ENCODE results near the gene TMEM94. TPM values are rescaled to one million over a fixed set of nuclear protein-coding genes. Genes with fewer than 3 reads are reported as not detected.

TMEM94 gene
- total and polyA plus RNA-seq, 2 of the 13 experiments (the other 11 are each of a cell fraction or from before 2014, with no cell fraction given): 32.6 to 134 TPM

GRCh38 chr17:75525806-75526554 is 69.5 kb downstream of the TMEM94 start (continued):
- TF ChIP-seq NR2F6 (IDR thresholded peaks at IDR 0.05) (no peak), NR2F6 (CRISPR knock-in tag; IDR thresholded peaks at IDR 0.05) (no peak), PHF5A (CRISPR knock-in tag; IDR thresholded peaks at IDR 0.05; ENCODE audit: low read depth, unreplicated experiment) (no peak), ZNF280D (CRISPR knock-in tag; IDR thresholded peaks at IDR 0.05) (no peak), NAIF1 (CRISPR knock-in tag; IDR thresholded peaks at IDR 0.05; ENCODE audit: borderline replicate concordance) (0 out of 2 replicates have a peak, but pooled peaks have one; percentile 42), ZBTB46 (CRISPR knock-in tag; IDR thresholded peaks at IDR 0.05; ENCODE audit: borderline replicate concordance) (no peak), IRF1 (CRISPR knock-in tag; IDR thresholded peaks at IDR 0.05; ENCODE audit: low read depth) (no peak; the same call in 1 of the 2 replicates), RAD51 (IDR thresholded peaks at IDR 0.05; ENCODE audit: borderline replicate concordance) (no peak), E2F1 (CRISPR knock-in tag; IDR thresholded peaks at IDR 0.05) (no peak; the same call in 1 of the 2 replicates), ZNF547 (CRISPR knock-in tag; IDR thresholded peaks at IDR 0.05) (0 out of 2 replicates have a peak, but pooled peaks have one; percentile 33), MXD4 (CRISPR knock-in tag; IDR thresholded peaks at IDR 0.05) (peak; percentile 85), RERE (CRISPR knock-in tag; IDR thresholded peaks at IDR 0.05; ENCODE audit: low read depth) (no peak), KDM5A (IDR thresholded peaks at IDR 0.05; ENCODE audit: borderline replicate concordance, low read length) (no peak), SALL1 (CRISPR knock-in tag; IDR thresholded peaks at IDR 0.05) (peak; percentile 34; the same call in 1 of the 2 replicates), KDM6A (CRISPR knock-in tag; IDR thresholded peaks at IDR 0.05; ENCODE audit: low read depth) (no peak), CREB1 (IDR thresholded peaks at IDR 0.05) (no peak), CREB1 (CRISPR knock-in tag; IDR thresholded peaks at IDR 0.05) (no peak), ZZZ3 (CRISPR knock-in tag; IDR thresholded peaks at IDR 0.05; ENCODE audit: borderline replicate concordance) (no peak)

Data from HepG2 (cell line).